GM21737 (cell line): ENCODE measurements around the gene SUPT4H1.
"Not testable (repeated sequence)": the region's sequence is repeated elsewhere in the genome, so short reads cannot be mapped to it uniquely, and the experiment has no call there.

ENCODE experiments used
- ATAC-seq: cut with Tn5 transposase; IDR thresholded peaks from one replicate; pipeline ENCODE4 v1.9.1; 2021; ENCODE audit warnings: mild to moderate bottlenecking, moderate library complexity; ENCODE audit not compliant: unreplicated experiment

The SUPT4H1 gene

DNA sequence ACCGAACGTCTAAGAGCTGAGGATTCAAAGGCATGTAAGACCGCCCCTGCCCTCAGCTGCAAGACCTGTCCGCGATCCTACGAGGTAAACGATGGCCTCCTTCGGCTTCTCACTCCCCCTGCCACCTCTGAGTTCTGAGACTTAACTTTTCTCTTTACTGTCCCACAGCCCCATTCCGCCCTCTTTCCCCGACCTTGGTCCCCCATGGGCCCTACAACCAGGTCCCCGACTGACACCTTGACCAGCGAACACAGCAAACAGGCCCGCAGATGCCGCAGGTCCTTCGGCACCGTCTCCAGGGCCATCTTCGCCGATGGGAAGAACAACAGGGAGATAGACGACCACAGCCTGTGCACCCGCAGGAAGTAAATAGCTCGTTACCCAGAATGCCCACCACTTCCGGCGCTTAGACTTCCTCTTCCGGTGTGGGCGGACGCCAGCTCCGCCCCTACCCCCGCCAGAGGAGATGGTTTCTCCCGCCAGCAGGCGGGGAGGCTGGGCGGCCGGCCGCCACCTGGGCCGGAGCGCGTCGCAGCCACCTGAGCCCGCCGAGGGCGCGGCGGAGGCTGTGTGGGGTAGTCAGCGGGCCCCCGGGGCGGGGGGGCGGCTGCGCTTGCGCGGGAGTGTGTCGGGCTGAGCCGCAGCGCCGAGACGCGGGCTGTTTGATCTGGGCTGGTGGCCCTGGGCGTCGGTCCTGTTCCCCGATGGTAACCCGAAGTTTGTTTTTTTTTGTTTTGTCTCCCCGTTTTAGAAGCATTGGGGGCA, at the start of gene SUPT4H1:
Gene SUPT4H1 (minus strand): TSS at position 371 of the 765 bp plus-strand sequence. CDS start 66 bp downstream, at position 305.
- ATAC-seq, result peak; percentile 81

DNA sequence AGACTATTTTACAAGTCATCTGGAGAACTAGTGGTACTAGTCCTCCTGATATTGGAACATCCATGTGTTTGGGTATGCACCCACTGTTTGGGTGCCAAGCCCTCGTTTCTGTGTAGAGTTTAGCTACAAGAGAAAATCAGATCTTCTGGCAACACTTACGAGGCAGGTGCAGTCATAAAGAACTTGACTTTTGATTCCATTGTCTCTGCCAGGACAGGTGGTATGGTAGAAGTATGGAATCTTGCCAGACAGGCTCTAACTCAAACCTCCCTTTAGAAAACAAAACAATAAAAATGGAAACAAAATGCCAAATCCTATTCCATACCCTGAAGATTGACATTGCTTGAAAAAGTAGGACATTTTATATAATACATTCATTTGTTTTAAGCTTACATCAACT, 49.3 kb upstream of the SUPT4H1 start:
- no peak for ATAC-seq

- ATAC-seq, result no peak
Measured at GRCh38 chr17:58400826-58401225, 48.8 kb upstream of the SUPT4H1 start.

GRCh38 chr17:58399974-58400373, 48.0 kb upstream of the SUPT4H1 start:
- no peak for ATAC-seq

DNA sequence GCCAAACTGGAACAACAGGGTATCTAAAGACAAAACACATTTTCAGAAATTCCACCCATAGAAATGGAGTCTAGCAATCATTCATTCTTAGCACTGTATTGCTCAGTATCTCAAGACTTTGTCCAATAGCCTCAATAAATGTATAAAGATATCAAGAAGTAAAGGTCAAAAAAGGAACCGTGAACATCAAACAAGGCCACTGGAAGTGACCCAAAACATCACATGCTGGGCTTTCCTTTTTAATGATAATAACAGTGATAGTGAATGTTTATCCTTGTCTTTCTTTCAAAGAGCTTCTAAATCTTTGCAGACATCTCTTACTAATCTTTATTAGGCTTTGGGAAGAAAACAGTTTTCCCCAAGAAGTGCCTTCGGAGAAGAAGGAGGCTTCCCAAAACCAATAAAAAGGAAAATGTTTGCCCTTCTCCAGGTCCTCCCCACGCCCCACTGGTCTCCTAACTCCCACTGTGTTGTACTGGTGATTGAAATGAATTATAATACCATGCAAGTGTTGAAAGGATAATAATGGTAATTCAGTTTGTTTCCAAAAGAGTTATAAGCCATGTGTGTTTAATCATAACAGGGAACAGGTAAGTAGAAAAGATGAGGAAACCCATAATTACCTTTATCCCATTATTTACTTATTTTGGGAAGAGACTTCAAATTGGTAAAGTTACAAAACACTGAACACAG, 46.7 kb upstream of the SUPT4H1 start:
- ATAC-seq, result no peak

DNA sequence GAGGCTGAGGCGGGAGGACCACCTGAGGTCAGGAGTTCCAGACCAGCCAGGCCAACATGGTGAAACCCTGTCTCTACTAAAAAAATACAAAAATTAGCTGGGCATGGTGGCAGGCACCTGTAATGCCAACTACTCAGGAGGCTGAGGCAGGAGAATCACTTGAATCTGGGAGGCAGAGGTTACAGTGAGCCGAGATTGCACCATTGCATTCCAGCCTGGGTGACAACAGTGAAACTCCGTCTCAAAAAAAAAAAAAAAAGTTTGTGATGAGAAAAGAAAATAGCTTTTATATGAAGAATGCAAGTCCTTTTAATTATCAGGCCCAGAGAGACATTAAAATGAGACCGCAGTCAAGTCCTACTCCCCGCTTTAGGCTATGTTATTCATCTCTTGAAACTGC, 45.4 kb upstream of the SUPT4H1 start:
- ATAC-seq, result not testable (repeated sequence)

DNA sequence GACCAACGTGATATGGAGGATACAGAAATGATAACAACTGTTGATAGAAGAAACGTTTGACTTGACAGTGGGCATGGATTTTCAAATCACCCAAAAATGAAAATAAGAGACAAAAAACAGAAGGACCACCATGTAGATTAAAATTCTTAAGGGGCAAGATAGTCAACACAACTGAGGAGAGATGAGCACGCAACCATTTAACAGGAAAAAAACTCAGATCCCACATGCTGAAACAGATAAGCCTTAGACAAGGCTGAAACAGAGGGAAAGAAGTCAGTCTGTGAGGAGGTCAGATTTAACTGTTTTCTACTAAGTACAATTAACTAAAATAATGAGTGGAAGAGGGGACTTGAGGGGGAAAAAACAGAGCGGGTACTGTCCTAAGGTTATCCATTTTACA, 44.2 kb upstream of the SUPT4H1 start:
- ATAC-seq, result no peak

- no peak for ATAC-seq
Measured at GRCh38 chr17:58394534-58395223, 42.7 kb upstream of the SUPT4H1 start.

DNA sequence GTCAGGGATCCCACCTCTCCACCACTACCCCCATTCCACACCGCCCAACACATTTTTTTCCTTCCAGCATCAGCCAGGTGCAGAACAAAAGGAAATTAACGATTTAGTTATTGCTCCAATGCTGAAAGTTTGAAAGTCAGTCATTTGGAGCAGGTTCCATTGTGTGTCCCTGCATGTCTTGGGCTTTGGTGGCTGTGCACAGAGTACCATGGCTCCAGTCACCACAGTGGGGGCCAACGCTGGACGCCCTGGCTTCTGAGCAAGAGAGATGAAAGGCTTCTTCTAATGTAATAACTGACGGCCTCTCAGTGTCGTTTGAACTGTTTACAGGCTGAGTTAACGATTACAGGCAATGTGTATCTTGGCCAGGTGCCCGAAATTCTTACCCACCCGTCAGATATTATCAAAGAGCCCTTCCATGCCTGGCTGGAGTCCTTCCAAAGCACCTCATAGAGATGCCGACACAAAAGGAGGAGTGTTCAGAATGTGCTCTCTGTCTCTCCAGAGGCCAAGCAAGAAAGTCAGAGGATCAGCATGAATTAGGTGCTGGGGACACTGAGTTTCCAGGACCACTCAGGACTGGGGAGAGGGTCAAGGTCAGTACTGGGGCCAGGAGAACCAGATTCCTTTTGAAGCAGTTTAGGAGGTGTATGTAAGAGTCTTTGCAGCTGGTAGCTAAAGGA, 39.4 kb upstream of the SUPT4H1 start:
- no peak for ATAC-seq

- no peak for ATAC-seq
Measured at GRCh38 chr17:58390884-58391283, 38.9 kb upstream of the SUPT4H1 start.

GRCh38 chr17:58388302-58389190, 36.5 kb upstream of the SUPT4H1 start:
- ATAC-seq, result no peak

- ATAC-seq, result no peak
Measured at GRCh38 chr17:58387834-58388233, 35.8 kb upstream of the SUPT4H1 start.

DNA sequence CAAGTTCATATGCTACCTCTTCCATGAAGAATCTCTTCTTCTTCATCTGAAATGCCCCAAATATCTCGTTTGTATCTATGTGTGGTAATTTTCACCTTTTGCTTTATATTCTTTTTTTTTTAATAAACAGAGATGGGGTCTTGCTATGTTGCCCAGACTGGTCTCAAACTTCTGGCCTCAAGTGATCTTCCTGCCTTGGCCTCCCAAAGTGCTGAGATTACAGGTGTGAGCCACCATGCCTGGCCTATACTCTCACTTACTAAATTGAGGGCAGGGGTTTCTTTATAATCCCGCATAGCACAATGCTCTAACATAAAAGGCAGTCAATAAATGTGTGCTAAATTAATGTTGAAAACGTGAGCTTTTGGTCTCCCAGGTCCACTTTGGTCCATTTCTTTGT, 34.7 kb upstream of the SUPT4H1 start:
- no peak for ATAC-seq

GRCh38 chr17:58385359-58385899, 33.4 kb upstream of the SUPT4H1 start:
- no peak for ATAC-seq

DNA sequence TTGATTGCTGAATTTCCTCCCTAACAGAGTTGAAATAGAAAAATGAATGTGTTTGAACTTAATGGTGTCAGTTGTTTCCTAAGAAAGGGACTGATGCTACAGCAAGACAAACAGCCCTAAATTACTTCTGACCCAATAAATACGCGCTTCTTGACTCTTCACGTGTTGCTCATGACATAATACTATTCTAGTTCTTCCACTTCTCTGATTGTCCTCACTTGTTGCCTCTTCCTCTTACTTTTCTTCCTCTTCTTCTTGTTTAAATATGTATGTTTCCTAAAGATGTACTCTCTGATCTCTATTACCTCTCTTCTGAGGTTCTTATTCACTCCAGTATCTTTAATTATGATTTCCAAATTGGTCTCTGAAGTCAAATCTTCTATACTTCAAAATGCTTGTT, 32.9 kb upstream of the SUPT4H1 start:
- ATAC-seq, result no peak

DNA sequence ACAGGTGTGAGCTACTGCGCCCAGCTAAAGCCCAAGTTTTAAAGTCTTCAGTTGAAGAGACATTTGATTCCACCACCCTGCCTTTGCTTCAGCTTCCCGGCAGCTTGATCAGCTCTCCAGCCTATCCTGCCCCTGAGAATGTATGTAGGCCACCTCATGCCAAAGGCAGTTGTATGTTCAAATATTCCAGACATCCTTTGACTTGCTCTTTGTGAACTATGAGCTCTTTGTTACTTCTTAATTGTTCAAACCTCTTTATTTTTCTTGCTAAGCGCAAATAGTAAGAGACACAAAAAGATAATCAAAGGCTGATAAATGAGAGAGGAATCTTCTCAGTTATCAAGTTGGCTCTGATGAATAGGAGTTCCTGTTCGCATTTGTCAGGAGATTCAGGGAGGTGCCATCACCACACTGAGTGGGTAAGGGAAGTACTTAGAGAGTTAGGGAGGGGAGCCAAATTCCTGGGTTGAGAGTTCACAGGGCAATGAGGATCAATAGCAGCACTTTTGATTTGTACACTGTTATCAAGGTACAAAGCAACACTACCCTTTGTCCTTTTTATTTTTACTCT, 32.0 kb upstream of the SUPT4H1 start:
- ATAC-seq, result no peak

GRCh38 chr17:58382872-58383242, 30.9 kb upstream of the SUPT4H1 start:
- no peak for ATAC-seq

GRCh38 chr17:58382108-58382871, 30.3 kb upstream of the SUPT4H1 start:
- ATAC-seq, result no peak
